Stimulated activated CD8-positive, alpha-beta memory T cell treated with anti-CD3 and anti-CD28 coated beads, Interleukin-7, amount 100 ng/mL, for 48 hours (primary cell): ENCODE data around the gene HELT.
"Not testable (repeated sequence)": the region's sequence is repeated elsewhere in the genome, so short reads cannot be mapped to it uniquely, and the experiment has no call there.

ENCODE experiments used
- DNase-seq, 2 donors: peaks; one replicate each; pipeline ENCODE4 v3.0.0-alpha.2; 2020; ENCODE audit warnings: low read depth in 1 of 2; ENCODE audit errors: extremely low read depth in 1 of 2

The HELT gene

GRCh38 chr4:185017964-185018772, at the start of gene HELT:
HELT (plus strand) TSS chr4:185018490; CDS start chr4:185018929, 439 bp downstream.
- DNase-seq, result no peak

GRCh38 chr4:184968784-184969201, 49.5 kb upstream of the HELT start:
- no peak for DNase-seq

- DNase-seq, result no peak
These were observed 48.7 kb upstream of the HELT start for GRCh38 chr4:184969610-184970009.

GRCh38 chr4:184972991-184973390, 45.3 kb upstream of the HELT start:
- no peak for DNase-seq

- not testable (repeated sequence) for DNase-seq
These were observed 41.9 kb upstream of the HELT start for GRCh38 chr4:184976348-184976747.

GRCh38 chr4:184977747-184978146, 40.5 kb upstream of the HELT start:
- no peak for DNase-seq

- no peak for DNase-seq
These were observed 40.1 kb upstream of the HELT start for GRCh38 chr4:184978211-184978610.

- DNase-seq, result no peak
These were observed 38.7 kb upstream of the HELT start for GRCh38 chr4:184979461-184980124.

GRCh38 chr4:184980261-184980660, 38.0 kb upstream of the HELT start:
- DNase-seq, result no peak

GRCh38 chr4:184983672-184984356, 34.5 kb upstream of the HELT start:
- peak in 1 of 2 donors; percentile 53 for DNase-seq

GRCh38 chr4:184987493-184988031, 30.7 kb upstream of the HELT start:
- no peak for DNase-seq

- DNase-seq, result no peak
These were observed 29.7 kb upstream of the HELT start for GRCh38 chr4:184988611-184989010.

GRCh38 chr4:184989283-184989682, 29.0 kb upstream of the HELT start:
- not testable (repeated sequence) for DNase-seq

GRCh38 chr4:184990131-184990530, 28.2 kb upstream of the HELT start:
- DNase-seq, result not testable (repeated sequence)

- no peak for DNase-seq
These were observed 26.4 kb upstream of the HELT start for GRCh38 chr4:184991860-184992259.

- no peak for DNase-seq
These were observed 25.9 kb upstream of the HELT start for GRCh38 chr4:184992422-184992821.

GRCh38 chr4:184993247-184993646, 25.0 kb upstream of the HELT start:
- DNase-seq, result no peak

GRCh38 chr4:184994010-184994622, 24.2 kb upstream of the HELT start:
- no peak for DNase-seq

- DNase-seq, result no peak
These were observed 23.7 kb upstream of the HELT start for GRCh38 chr4:184994623-184995010.

- not testable (repeated sequence) for DNase-seq
These were observed 20.6 kb upstream of the HELT start for GRCh38 chr4:184997656-184998055.

GRCh38 chr4:185002784-185003183, 15.5 kb upstream of the HELT start:
- no peak for DNase-seq
